GM18870 (cell line): Measurements from ENCODE around the gene EAF1.
"Not testable (repeated sequence)": the region's sequence is repeated elsewhere in the genome, so short reads cannot be mapped to it uniquely, and the experiment has no call there.

Source experiments
- ATAC-seq: cut with Tn5 transposase; IDR thresholded peaks from one replicate; pipeline ENCODE4 v1.9.1; 2021; ENCODE audit warnings: moderate library complexity; ENCODE audit not compliant: unreplicated experiment

Gene EAF1

GRCh38 chr3:15451216-15452113, 24.1 kb downstream of the EAF1 start:
- ATAC-seq = no peak

GRCh38 chr3:15452156-15452555, 24.8 kb downstream of the EAF1 start:
- ATAC-seq = no peak

- no peak for ATAC-seq
Measured at GRCh38 chr3:15452961-15453360, 25.6 kb downstream of the EAF1 start.

- ATAC-seq = no peak
Measured at GRCh38 chr3:15453501-15453900, 26.1 kb downstream of the EAF1 start.

GRCh38 chr3:15453991-15454625, 26.7 kb downstream of the EAF1 start:
- no peak for ATAC-seq

- no peak for ATAC-seq
Measured at GRCh38 chr3:15454965-15455364, 27.6 kb downstream of the EAF1 start.

- no peak for ATAC-seq
Measured at GRCh38 chr3:15455756-15456155, 28.4 kb downstream of the EAF1 start.

- no peak for ATAC-seq
Measured at GRCh38 chr3:15456321-15456720, 28.9 kb downstream of the EAF1 start.

- not testable (repeated sequence) for ATAC-seq
Measured at GRCh38 chr3:15456915-15457314, 29.5 kb downstream of the EAF1 start.

GRCh38 chr3:15458212-15458780, 30.9 kb downstream of the EAF1 start:
- no peak for ATAC-seq

GRCh38 chr3:15460891-15461531, 33.6 kb downstream of the EAF1 start:
- no peak for ATAC-seq

GRCh38 chr3:15462451-15462850, 35.1 kb downstream of the EAF1 start:
- ATAC-seq = no peak

- ATAC-seq = no peak
Measured at GRCh38 chr3:15465876-15466585, 38.6 kb downstream of the EAF1 start.

GRCh38 chr3:15467227-15468181, 40.1 kb downstream of the EAF1 start:
- ATAC-seq = no peak

GRCh38 chr3:15470261-15470660, 42.9 kb downstream of the EAF1 start:
- no peak for ATAC-seq

GRCh38 chr3:15470849-15471248, 43.5 kb downstream of the EAF1 start:
- no peak for ATAC-seq

- no peak for ATAC-seq
Measured at GRCh38 chr3:15471861-15472260, 44.5 kb downstream of the EAF1 start.

- ATAC-seq = no peak
Measured at GRCh38 chr3:15475161-15475560, 47.8 kb downstream of the EAF1 start.

GRCh38 chr3:15476378-15476777, 49.0 kb downstream of the EAF1 start:
- no peak for ATAC-seq
